Thyroid gland (tissue), 4 donors: ENCODE data around the gene LDLR. TPM values are rescaled to one million over a fixed set of nuclear protein-coding genes. Genes with fewer than 3 reads are reported as not detected.

Source experiments
- DNase-seq, 2 donors: peaks; one replicate each; pipeline ENCODE4 v3.0.0-alpha.2; 2019
- H3K27ac ChIP-seq, 3 donors: fragments of 200-600 bp; sonication (generic); 1 replicate in 2 of 3; 2 replicates in 1 of 3; pipeline ENCODE4 v1.5.1; 2016 to 2019; ENCODE audit warnings: mild to moderate bottlenecking in 1 of 3, moderate library complexity in 1 of 3
- H3K27me3 ChIP-seq: fragments of 200-600 bp; sonication (generic); one replicate; pipeline ENCODE4 v1.5.1; 2019
- H3K36me3 ChIP-seq, 2 donors: fragments of 200-600 bp; sonication (generic); one replicate each; pipeline ENCODE4 v1.5.1; 2016 to 2019
- H3K4me1 ChIP-seq, 2 donors: fragments of 200-600 bp; sonication (generic); one replicate each; pipeline ENCODE4 v1.5.1; 2017 to 2019
- H3K4me3 ChIP-seq, 3 donors: fragments of 200-600 bp; sonication (generic); replicated peaks in 1 of 3; 1 replicate in 2 of 3; 2 replicates in 1 of 3; pipeline ENCODE4 v1.5.1; 2016; ENCODE audit warnings: mild to moderate bottlenecking in 1 of 3
- H3K9me3 ChIP-seq: fragments of 200-600 bp; sonication (generic); one replicate; pipeline ENCODE4 v1.5.1; 2017
- CTCF ChIP-seq, 6 experiments: fragments of 200-600 bp in 3 of 6; fragments of 450-650 bp in 3 of 6; sonication (generic) in 3 of 6; IDR thresholded peaks; one replicate each; pipeline ENCODE4 v1.5.1; 2016 to 2019; ENCODE audit warnings: antibody characterized with exemption in 6 of 6, mild to moderate bottlenecking in 2 of 6, inconsistent platforms in 1 of 6, moderate library complexity in 1 of 6
- POLR2A ChIP-seq, 2 donors: fragments of 450-650 bp; IDR thresholded peaks; one replicate each; pipeline ENCODE4 v1.6.1; 2017; ENCODE audit warnings: antibody characterized with exemption in 2 of 2, mild to moderate bottlenecking in 2 of 2, moderate library complexity in 1 of 2
- WGBS, 2 donors: methylation state at CpG; one replicate each; pipeline ENCODE4 v1.1.5; 2017; 5-methylcytosine and 5-hydroxymethylcytosine counted together
- intact Hi-C: fragments of 100-400 bp; cut with DNase I; formaldehyde crosslinking; loops from one replicate; pipeline ENCODE4 v1.15.1; 2023
- total RNA-seq, 4 donors: library from RNA; depleted of rRNA; stranded (reverse); fragments of >200 nt; gene quantifications; one replicate each; pipeline ENCODE4 v1.2.3, GENCODE V29; 2016

LDLR gene
- total RNA-seq, 4 donors from 2014 or later = 8.7 to 39.1 (median 20.3) TPM

- Histone ChIP-seq H3K4me1 (peaks cover 0 to 11% of the 10 kb centered on the region in 2 donors), H3K27ac (peak overlapping the region in 2 of 3 donors; percentile 39 to 70), H3K36me3 (peaks cover 10 to 20% of the 10 kb centered on the region in 2 donors), H3K27me3 (no peaks in the 10 kb centered on the region), H3K9me3 (no peaks in the 10 kb centered on the region), H3K4me3 (no peak overlapping the region)
- no peak for DNase-seq
- 69 to 79% methylated on average over 11 of the region's 11 CpGs for WGBS, 2 donors
- intact Hi-C loops = no loop called here
- no peak for TF ChIP-seq CTCF (IDR thresholded peaks at IDR 0.05)
- TF ChIP-seq POLR2A (IDR thresholded peaks at IDR 0.05) = no peak
These were observed 75.0 kb downstream of the LDLR start for GRCh38 chr19:11164296-11164695.

DNA sequence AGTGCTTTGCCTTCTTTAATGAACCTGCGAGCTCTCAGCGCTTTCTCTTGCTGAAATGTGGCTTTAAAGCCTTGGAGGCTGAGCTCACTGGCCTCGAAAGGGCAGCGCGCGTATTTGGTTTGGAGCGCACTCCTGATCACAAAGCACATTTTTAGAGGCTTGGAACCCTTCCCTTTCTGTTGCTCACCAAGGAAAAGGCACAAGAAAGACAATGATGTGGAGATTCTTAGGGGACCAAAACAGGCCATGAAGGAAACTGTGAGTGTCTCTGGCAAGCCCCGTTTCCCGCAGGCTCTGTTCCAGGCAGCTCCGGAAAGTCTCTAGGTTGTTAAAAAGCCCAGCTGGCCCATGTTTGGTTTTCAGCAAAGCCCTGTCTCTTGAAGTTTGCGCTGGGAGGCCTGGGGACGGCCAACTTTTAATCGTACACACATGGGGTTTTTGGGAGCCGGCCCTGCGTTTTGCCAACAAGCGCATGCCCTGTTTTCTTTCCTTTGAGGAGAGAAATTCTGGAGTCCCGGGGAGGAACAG is 75.7 kb downstream of the LDLR start:
- intact Hi-C loops = no loop called here
- whole genome bisulfite sequencing, 2 donors = 60 to 74% methylated on average over 17 of the region's 17 CpGs
- peak overlapping the region in 2 of 3 donors; percentile 39 to 70 for H3K27ac ChIP-seq
- no peaks in the 10 kb centered on the region for H3K9me3 ChIP-seq
- H3K4me1 ChIP-seq = peaks cover 0 to 11% of the 10 kb centered on the region in 2 donors
- no peaks in the 10 kb centered on the region for H3K27me3 ChIP-seq
- no peak for TF ChIP-seq POLR2A (IDR thresholded peaks at IDR 0.05)
- no peak for TF ChIP-seq CTCF (IDR thresholded peaks at IDR 0.05)
- H3K36me3 ChIP-seq = peaks cover 17 to 26% of the 10 kb centered on the region in 2 donors
- peak; percentile 30 to 35 for DNase-seq
- no peak overlapping the region for H3K4me3 ChIP-seq

DNA sequence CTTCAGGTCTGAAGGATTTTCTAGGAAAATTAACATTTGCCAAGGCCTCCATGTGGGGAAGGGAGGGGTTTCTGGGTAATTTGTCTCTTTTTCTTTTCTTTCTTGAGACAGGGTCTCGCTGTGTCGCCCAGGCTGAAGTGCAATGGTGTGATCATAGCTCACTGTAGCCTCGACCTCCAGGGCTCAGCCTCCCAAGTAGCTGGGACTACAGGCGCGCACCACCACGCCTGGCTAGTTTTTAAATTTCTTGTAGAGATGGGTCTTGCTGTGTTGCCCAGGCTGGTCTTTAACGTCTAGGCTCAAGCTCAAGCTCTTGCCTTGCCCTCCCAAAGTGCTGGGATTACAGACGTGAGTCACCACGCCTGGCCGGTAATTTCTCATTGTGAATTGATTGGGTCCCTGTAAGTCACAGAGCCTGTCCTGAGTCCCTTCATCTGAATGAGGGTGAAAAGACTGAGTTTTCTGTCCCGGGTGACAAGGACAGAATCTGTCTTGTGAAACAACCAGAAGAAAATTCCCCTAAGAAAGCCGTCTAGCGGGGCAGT is 76.3 kb downstream of the LDLR start:
- WGBS, 2 donors = 78 to 88% methylated on average over 11 to 13 of the region's 13 CpGs
- Histone ChIP-seq H3K4me1 (peaks cover 0 to 11% of the 10 kb centered on the region in 2 donors), H3K27ac (peak overlapping the region; percentile 39 to 70 (median 57)), H3K4me3 (no peak overlapping the region), H3K36me3 (peaks cover 23 to 30% of the 10 kb centered on the region in 2 donors), H3K27me3 (no peaks in the 10 kb centered on the region), H3K9me3 (no peaks in the 10 kb centered on the region)
- intact Hi-C loops = no loop called here
- TF ChIP-seq CTCF (IDR thresholded peaks at IDR 0.05) (no peak), POLR2A (IDR thresholded peaks at IDR 0.05) (no peak)
- no peak for DNase-seq

- Histone ChIP-seq H3K9me3 (no peaks in the 10 kb centered on the region), H3K27me3 (no peaks in the 10 kb centered on the region), H3K4me3 (no peak overlapping the region), H3K4me1 (peaks cover 0 to 11% of the 10 kb centered on the region in 2 donors), H3K36me3 (peaks cover 32 to 39% of the 10 kb centered on the region in 2 donors), H3K27ac (peak overlapping the region; percentile 39 to 70 (median 57))
- WGBS, 2 donors = 75 to 83% methylated on average over 26 of the region's 26 CpGs
- no peak for TF ChIP-seq POLR2A (IDR thresholded peaks at IDR 0.05)
- DNase-seq = peak in 1 of 2 donors; percentile 14
- intact Hi-C loops = no loop called here
These were observed 77.2 kb downstream of the LDLR start for GRCh38 chr19:11166281-11167142.

GRCh38 chr19:11168568-11168967 is 79.3 kb downstream of the LDLR start:
- TF ChIP-seq CTCF (IDR thresholded peaks at IDR 0.05) (no peak), POLR2A (IDR thresholded peaks at IDR 0.05) (no peak)
- Histone ChIP-seq H3K9me3 (no peaks in the 10 kb centered on the region), H3K27ac (no peak overlapping the region), H3K4me3 (no peak overlapping the region), H3K36me3 (peaks cover 49 to 53% of the 10 kb centered on the region in 2 donors), H3K4me1 (peaks cover 0 to 11% of the 10 kb centered on the region in 2 donors), H3K27me3 (no peaks in the 10 kb centered on the region)
- no peak for DNase-seq
- 98 to 100% methylated on average over 7 of the region's 7 CpGs for WGBS, 2 donors
- intact Hi-C loops = no loop called here
